HG02973 (cell line): ENCODE measurements around the gene NXPH1.
"Not testable (repeated sequence)": the region's sequence is repeated elsewhere in the genome, so short reads cannot be mapped to it uniquely, and the experiment has no call there.

Source experiments
- ATAC-seq: cut with Tn5 transposase; IDR thresholded peaks from one replicate; pipeline ENCODE4 v1.9.1; 2021; ENCODE audit warnings: moderate library complexity; ENCODE audit not compliant: unreplicated experiment

NXPH1 gene

GRCh38 chr7:8684426-8684825 lies 251.0 kb downstream of the NXPH1 start:
- no peak for ATAC-seq

- no peak for ATAC-seq
Measured at GRCh38 chr7:8699875-8700624, 266.6 kb downstream of the NXPH1 start.

- no peak for ATAC-seq
Measured at GRCh38 chr7:8702807-8703206, 269.4 kb downstream of the NXPH1 start.

GRCh38 chr7:8710124-8710523 lies 276.7 kb downstream of the NXPH1 start:
- no peak for ATAC-seq

GRCh38 chr7:8714791-8715190 lies 281.4 kb downstream of the NXPH1 start:
- ATAC-seq, result no peak

GRCh38 chr7:8719102-8719501 lies 285.7 kb downstream of the NXPH1 start:
- ATAC-seq, result no peak

DNA sequence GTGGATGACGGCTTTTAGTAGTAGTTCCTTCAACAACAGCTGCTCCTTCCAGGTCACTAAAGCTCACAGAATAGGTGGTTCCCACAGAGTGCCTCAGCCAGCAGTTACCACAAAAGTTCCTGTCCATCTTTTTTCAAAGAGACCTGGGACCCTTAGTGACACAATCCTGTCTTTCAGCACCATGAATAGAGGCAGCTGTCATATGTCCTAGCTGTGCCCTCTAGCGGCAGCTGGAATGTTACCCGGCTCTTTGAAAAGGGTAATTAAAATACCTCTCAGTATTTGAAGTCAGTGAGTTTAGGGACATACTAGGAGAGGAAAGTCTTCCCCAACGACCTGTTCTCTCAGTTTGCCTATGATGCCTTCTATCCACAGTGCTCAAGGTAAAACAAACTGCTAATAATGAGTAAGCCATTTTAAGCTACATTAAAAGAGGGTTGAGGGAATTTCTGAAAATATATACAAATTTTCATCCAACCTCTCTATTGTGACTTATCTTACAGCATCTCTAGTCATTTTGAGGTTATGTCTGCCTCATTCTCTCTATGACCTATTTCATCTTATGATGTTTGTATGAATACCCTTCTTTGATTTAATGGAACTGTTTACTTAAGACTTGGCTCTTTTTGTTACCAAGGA lies 290.8 kb downstream of the NXPH1 start:
- peak; percentile 78 for ATAC-seq

- not testable (repeated sequence) for ATAC-seq
Measured at GRCh38 chr7:8731756-8732155, 298.3 kb downstream of the NXPH1 start.

GRCh38 chr7:8739837-8740236 lies 306.4 kb downstream of the NXPH1 start:
- no peak for ATAC-seq

DNA sequence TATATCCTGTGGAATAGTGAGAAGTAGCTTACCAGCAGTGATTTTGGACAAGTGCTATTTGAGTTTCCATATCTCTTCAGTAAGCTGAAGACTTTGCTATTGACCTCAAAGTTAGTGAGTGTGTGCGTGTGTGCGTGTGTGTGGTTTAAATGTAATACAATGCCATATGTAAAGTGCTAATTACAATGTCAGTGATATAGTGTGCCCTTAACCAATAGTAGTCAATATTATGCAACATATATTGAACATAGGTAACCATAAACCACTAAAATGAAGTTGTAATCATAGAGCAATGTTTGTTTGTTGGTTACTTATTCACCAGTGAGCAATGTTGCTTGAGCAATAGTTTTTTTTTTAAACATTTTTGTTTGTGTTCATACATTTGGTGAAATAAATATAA lies 309.4 kb downstream of the NXPH1 start:
- no peak for ATAC-seq

DNA sequence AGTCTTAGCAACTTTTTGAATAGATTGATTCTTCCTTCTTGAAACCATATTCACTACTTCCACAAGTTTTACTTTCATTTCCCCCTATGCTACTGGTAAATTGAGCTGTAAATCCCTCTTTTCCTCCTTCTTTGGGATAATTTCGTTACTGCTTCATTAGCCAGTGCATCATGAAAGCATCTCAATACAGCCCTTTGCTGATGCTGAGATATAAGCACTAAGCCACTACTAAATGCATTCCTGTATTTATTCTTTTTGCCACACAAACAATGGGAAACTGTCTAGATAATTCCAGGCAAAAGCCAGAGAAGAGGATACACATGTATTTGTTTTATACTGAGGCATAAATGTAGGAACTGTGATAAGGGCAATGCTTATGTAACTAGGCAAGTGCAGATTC lies 313.9 kb downstream of the NXPH1 start:
- no peak for ATAC-seq

DNA sequence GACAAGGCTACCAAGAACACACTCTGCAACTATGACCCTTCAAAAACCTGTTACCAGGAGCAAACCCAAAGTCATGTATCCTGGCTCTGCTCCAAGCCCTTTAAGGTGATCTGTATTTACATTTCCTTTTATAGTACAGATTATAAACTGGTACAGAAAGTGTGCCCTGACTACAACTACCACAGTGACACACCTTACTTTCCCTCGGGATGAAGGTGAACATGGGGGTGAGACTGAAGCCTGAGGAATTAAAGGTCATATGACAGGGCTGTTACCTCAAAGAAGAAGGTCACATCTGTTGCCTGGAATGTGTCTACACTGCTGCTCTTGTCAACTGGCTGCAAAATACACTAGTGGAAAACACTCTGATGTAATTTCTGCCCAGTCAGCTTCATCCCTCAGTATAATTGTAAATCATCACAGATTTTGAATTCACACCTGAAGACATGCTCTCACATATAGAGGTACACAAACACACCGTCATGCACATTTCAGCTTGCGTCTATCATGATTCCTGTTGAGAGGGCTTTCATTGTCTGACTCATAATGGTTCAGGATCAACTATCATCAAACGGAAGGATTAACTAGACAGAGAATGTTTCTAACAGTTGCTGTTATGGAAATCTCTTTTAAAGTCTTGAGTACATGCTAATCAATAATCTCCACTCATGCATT lies 318.3 kb downstream of the NXPH1 start:
- no peak for ATAC-seq

DNA sequence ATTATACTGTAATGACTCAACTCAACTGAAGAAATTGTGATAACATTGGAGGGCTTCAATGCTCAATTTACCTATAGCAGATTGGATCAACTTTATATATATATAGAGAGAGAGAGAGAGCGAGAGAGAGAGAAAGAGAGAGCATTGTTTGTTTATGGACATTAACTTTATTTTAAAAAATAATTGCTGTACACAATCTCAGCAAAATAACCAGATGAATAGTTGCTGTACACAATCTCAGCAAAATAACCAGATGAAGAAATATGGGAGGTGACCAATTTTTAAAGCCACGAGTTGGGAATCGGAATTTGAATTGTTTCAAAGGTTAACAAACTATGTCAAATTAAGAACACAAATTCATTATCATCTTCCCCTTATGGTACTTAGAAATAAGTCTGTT lies 319.9 kb downstream of the NXPH1 start:
- no peak for ATAC-seq

GRCh38 chr7:8761731-8762130 lies 328.3 kb downstream of the NXPH1 start:
- no peak for ATAC-seq

GRCh38 chr7:8762803-8763202 lies 329.4 kb downstream of the NXPH1 start:
- no peak for ATAC-seq

DNA sequence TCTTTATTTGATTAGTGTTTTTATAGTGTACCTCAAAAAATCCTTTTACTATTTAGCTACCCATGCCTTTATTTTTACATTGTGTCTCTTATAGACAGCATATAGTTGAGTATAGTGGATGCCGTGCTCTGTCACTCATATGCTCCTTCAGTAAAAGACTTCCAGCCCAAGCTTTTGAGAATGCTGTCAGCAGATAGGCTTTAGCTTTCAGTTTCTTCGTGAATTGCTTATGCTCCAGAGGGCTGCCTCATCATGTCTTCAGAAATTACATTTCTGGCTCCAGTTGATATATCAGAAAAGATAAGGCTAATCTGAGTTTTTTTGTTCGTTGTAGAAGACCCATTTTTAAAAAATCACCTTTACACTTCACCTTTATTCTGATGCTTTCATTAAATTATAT lies 332.0 kb downstream of the NXPH1 start:
- no peak for ATAC-seq

GRCh38 chr7:8773518-8773917 lies 340.1 kb downstream of the NXPH1 start:
- ATAC-seq, result no peak

DNA sequence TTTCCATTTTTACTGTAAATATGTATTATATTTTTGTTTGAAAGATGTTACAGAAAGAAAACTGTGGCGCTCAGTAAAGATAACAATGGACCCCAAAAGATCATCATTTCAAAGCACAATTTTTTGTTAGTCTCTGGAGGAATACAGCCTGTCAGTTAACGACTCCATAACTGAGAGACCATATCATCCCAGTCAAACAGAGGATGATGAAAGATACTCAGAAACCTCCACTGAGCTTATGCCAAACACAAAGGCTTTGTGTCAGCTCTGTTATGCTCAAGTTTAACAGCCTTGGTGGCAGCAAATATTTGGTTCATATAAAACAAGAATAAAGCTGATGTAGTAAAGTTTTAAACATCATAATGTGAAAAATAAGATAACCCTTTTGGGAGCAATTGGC lies 345.1 kb downstream of the NXPH1 start:
- no peak for ATAC-seq

DNA sequence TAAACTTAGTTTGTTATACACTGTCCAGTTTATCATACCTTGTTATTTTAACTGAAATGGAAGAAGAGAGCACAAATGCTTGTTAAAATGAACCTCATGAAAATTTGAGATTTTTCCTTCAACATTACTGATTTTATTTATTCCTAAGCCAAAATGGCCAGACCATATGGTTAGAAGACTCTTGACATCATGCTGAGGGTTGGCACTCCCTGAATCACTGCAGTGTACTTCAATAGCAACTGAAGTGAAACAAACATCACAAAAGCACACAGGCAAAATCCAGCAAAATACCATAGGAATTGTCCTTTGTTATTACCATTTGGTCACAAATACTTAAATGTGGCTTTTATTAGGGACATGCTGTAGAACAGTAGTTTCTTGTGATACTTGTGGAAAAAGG lies 347.8 kb downstream of the NXPH1 start:
- no peak for ATAC-seq

DNA sequence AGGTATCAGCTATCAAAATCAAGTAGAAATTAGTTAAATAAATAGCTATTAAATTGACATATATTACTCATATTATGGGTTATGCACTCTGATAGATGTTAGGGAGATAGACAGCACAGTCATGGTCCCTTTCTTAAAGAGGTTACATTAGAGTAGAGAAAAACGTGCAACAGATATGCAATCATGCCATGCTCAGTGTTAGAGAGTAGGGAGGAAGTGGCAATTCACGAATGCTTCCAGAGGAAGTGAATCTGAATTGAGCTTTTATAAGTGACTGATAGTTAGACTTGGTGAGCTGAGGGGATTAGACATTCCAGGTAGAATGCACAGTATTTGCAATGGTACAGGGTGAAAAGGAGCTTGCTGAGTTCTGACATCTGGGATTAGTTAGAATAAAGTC lies 349.8 kb downstream of the NXPH1 start:
- ATAC-seq, result no peak

DNA sequence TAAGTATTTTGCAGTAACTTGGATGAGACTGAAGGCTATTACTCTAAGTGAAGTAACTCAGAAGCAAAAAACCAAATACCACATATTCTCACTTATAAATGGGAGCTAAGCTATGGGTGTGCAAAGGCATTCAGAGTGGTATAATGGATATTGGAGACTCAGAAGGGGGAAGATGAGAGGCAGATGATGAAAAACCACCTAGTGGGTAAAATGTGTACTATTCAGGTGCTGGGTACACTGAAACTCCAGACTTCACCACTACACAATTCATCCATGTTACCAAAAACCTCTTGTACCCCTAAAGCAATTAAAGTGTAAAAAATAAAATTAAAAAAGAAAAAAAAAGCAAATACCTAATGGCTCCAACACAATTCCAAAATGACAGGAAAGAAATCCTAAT lies 351.7 kb downstream of the NXPH1 start:
- ATAC-seq, result no peak

DNA sequence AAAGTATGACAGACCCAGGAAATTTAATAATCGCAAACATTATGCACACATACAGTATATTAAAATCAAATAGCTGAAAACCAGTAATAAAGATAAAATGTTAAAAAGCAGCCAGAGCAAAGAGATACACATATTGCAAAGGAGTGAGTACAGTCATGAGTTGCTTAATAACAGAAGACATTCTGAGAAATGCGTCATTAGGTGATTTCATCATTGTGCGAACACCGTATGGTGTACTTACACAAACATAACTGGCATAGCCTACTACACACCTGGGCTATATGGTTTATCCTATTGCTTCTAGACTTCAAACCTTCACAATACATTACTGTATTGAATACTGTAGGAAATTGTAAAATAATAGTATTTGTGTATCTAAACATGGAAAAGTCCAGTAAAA lies 367.6 kb downstream of the NXPH1 start:
- ATAC-seq, result no peak
